Bronchial epithelial cell (primary cell): ENCODE results near the gene MED12L. TPM values are rescaled to one million over a fixed set of nuclear protein-coding genes. Genes with fewer than 3 reads are reported as not detected.
A peak's percentile ranks its signal among the peaks of the same experiment; 100 is the strongest.

ENCODE experiments used
- DNase-seq: peaks from one replicate; pipeline ENCODE4 v3.0.0-alpha.2; 2010; ENCODE audit warnings: low read depth
- FAIRE-seq: peaks from 2 replicates; lab custom pipeline; 2011; peaks lifted over from hg19 to GRCh38; lab: Jason Lieb, UNC
- H3K27me3 ChIP-seq: 2 replicates; pipeline ENCODE4 v1.5.1; 2011; ENCODE audit warnings: low read length; ENCODE audit not compliant: control insufficient read depth, insufficient read depth
- H3K36me3 ChIP-seq: 2 replicates; pipeline ENCODE4 v1.5.1; 2011; ENCODE audit warnings: low read length; ENCODE audit not compliant: control insufficient read depth, insufficient read depth
- H3K4me3 ChIP-seq: 2 replicates; pipeline ENCODE4 v1.5.1; 2011; ENCODE audit warnings: mild to moderate bottlenecking, low read depth, low read length, control low read depth
- CTCF ChIP-seq: IDR thresholded peaks from 2 replicates; pipeline ENCODE4 v1.5.1; 2011; ENCODE audit warnings: mild to moderate bottlenecking, moderate library complexity, low read length, control low read depth, inconsistent platforms; ENCODE audit not compliant: insufficient read depth, severe bottlenecking
- total RNA-seq: library from RNA; depleted of rRNA; stranded (reverse); fragments of >200 nt; gene quantifications from 2 replicates; pipeline ENCODE4 v1.2.1, GENCODE V29; 2014

MED12L gene
- total RNA-seq, 1 donor from 2014 or later: 0.26 TPM

- Histone ChIP-seq H3K36me3 (no peaks in the 10 kb centered on the region), H3K27me3 (no peaks in the 10 kb centered on the region), H3K4me3 (no peak overlapping the region)
- FAIRE-seq (no peak), DNase-seq (no peak)
- TF ChIP-seq CTCF: no peak
Observed at GRCh38 chr3:151393146-151393830, 307.8 kb downstream of the MED12L start.

GRCh38 chr3:151393941-151394340 is 308.5 kb downstream of the MED12L start:
- Histone ChIP-seq H3K36me3 (no peaks in the 10 kb centered on the region), H3K27me3 (no peaks in the 10 kb centered on the region), H3K4me3 (no peak overlapping the region)
- no peak for DNase-seq
- TF ChIP-seq CTCF: no peak
- no peak for FAIRE-seq

DNA sequence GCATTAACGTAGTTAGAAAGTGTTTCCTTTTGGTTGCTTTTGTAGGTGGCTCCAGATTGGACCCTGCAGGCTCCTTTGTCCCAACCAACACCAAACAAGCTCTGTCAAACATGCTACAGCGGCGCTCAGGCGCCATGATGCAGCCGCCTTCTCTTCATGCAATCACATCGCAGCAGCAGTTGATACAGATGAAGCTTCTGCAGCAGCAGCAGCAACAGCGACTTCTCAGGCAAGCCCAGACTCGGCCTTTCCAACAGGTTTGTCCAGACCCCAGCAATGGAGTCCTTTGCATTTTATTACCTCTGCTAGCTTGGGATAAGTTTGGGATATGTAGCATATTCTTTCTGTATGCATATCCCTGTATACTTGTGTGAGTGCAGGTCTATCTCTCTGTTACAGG is 309.1 kb downstream of the MED12L start:
- TF ChIP-seq CTCF: no peak
- Histone ChIP-seq H3K4me3 (no peak overlapping the region), H3K27me3 (no peaks in the 10 kb centered on the region), H3K36me3 (no peaks in the 10 kb centered on the region)
- FAIRE-seq (no peak), DNase-seq (peak; percentile 69)

GRCh38 chr3:151395806-151396205 is 310.3 kb downstream of the MED12L start:
- no peak for FAIRE-seq
- Histone ChIP-seq H3K4me3 (no peak overlapping the region), H3K36me3 (no peaks in the 10 kb centered on the region), H3K27me3 (no peaks in the 10 kb centered on the region)
- no peak for TF ChIP-seq CTCF
- peak; percentile 97 for DNase-seq

DNA sequence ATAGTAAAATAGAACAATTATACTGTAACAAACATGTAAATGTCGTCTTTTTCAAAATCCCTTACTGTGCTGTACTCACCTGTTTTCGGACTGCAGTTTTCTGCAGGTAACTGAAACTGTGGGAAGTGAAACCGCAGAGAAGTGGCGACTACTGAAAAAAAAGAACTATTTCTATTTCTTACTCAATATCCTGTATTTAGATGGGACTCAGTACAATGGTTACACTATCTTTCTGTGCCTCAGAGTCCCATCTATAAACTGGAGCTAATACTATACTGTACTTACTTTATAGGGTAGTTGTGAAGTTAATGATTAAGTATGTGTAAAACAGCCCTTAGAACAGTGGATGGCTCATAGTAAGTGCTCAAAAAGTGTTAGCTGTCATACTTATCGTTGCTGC is 313.4 kb downstream of the MED12L start:
- Histone ChIP-seq H3K27me3 (no peaks in the 10 kb centered on the region), H3K4me3 (no peak overlapping the region), H3K36me3 (no peaks in the 10 kb centered on the region)
- no peak for TF ChIP-seq CTCF
- FAIRE-seq: no peak
- no peak for DNase-seq

DNA sequence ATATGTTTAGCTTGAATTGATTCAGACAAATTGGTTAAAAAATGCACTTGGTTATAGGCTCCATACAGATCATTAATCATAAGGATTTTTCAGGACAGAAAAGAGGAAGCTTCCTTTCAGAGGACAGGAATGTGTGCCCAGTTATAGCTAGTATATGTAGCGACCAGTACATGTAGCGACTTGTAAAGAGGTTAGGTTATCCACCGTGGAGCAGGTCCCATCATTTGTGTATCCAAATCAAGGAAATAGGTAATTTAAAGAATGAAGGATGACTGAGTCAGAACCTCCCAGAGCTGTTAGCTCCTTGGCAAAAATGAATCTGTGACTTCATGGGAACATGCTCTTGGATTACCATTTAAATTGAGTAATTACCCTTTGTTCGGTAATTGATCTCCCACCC is 314.9 kb downstream of the MED12L start:
- Histone ChIP-seq H3K4me3 (no peak overlapping the region), H3K27me3 (no peaks in the 10 kb centered on the region), H3K36me3 (no peaks in the 10 kb centered on the region)
- no peak for FAIRE-seq
- no peak for TF ChIP-seq CTCF
- peak; percentile 94 for DNase-seq
